ENCODE data around the gene FHIT. TPM values are rescaled to one million over a fixed set of nuclear protein-coding genes. Genes with fewer than 3 reads are reported as not detected.

Gene FHIT
- total RNA-seq, 1 experiment from 2014 or later, result 3.6 TPM

GRCh38 chr3:61141697-61142096 is 109.6 kb downstream of the FHIT start:
- Histone ChIP-seq H3K9me2 (replicated peaks; ENCODE audit: low read length) (no peaks in the 10 kb centered on the region), H3K4me3 (ENCODE audit: low read length) (no peak overlapping the region), H4K20me1 (ENCODE audit: low read length) (no peaks in the 10 kb centered on the region), H3K27me3 (ENCODE audit: low read length) (no peaks in the 10 kb centered on the region), H3K79me2 (ENCODE audit: low read length) (no peaks in the 10 kb centered on the region), H2AFZ (ENCODE audit: low read length) (no peak overlapping the region), H3K4me1 (ENCODE audit: insufficient read depth, low read length) (no peaks in the 10 kb centered on the region), H3K36me3 (ENCODE audit: low read depth, low read length) (no peaks in the 10 kb centered on the region), H3K4me2 (ENCODE audit: low read length) (no peak overlapping the region), H3K27ac (ENCODE audit: low read length) (no peak overlapping the region), H3K9ac (ENCODE audit: low read length) (no peak overlapping the region), H3F3A (ENCODE audit: low read length, unreplicated experiment) (no peaks in the 10 kb centered on the region), H3K9me3 (ENCODE audit: low read length) (no peaks in the 10 kb centered on the region)
- ChIA-PET POLR2A (ENCODE audit: unreplicated experiment) (no interaction called here), CTCF (no interaction called here)
- TF ChIP-seq EZH2phosphoT487 (IDR thresholded peaks at IDR 0.05; ENCODE audit: borderline replicate concordance, low read length) (no peak), EZH2 (IDR thresholded peaks at IDR 0.05; ENCODE audit: low read length, unreplicated experiment) (no peak), CTCF (conservative IDR thresholded peaks at IDR 0.05; ENCODE audit: low read depth, low read length) (no peak)
- intact Hi-C loops (cut with micrococcal nuclease), result no loop called here
- no TSS peak for BruUV-seq (replicated peaks)
- no peak for ATAC-seq
- DNase-seq, result no peak

GRCh38 chr3:61141227-61141626 is 110.0 kb downstream of the FHIT start:
- Histone ChIP-seq H3F3A (ENCODE audit: low read length, unreplicated experiment) (no peaks in the 10 kb centered on the region), H3K9me2 (replicated peaks; ENCODE audit: low read length) (no peaks in the 10 kb centered on the region), H3K4me3 (ENCODE audit: low read length) (no peak overlapping the region), H3K27me3 (ENCODE audit: low read length) (no peaks in the 10 kb centered on the region), H3K4me1 (ENCODE audit: insufficient read depth, low read length) (no peaks in the 10 kb centered on the region), H3K27ac (ENCODE audit: low read length) (no peak overlapping the region), H3K36me3 (ENCODE audit: low read depth, low read length) (no peaks in the 10 kb centered on the region), H3K9me3 (ENCODE audit: low read length) (no peaks in the 10 kb centered on the region), H4K20me1 (ENCODE audit: low read length) (no peaks in the 10 kb centered on the region), H3K79me2 (ENCODE audit: low read length) (no peaks in the 10 kb centered on the region), H2AFZ (ENCODE audit: low read length) (no peak overlapping the region), H3K9ac (ENCODE audit: low read length) (no peak overlapping the region), H3K4me2 (ENCODE audit: low read length) (no peak overlapping the region)
- intact Hi-C loops (cut with micrococcal nuclease), result no loop called here
- DNase-seq (no peak), ATAC-seq (no peak)
- POLR2A ChIA-PET (ENCODE audit: unreplicated experiment), result no interaction called here
- no TSS peak for BruUV-seq (replicated peaks)
- no peak for TF ChIP-seq EZH2 (IDR thresholded peaks at IDR 0.05; ENCODE audit: low read length, unreplicated experiment)
- CTCF ChIA-PET, result no interaction called here

GRCh38 chr3:61139686-61140085 is 111.6 kb downstream of the FHIT start:
- Histone ChIP-seq H4K20me1 (ENCODE audit: low read length) (no peaks in the 10 kb centered on the region), H3K9ac (ENCODE audit: low read length) (no peak overlapping the region), H3K4me2 (ENCODE audit: low read length) (no peak overlapping the region), H3F3A (ENCODE audit: low read length, unreplicated experiment) (no peaks in the 10 kb centered on the region), H3K27me3 (ENCODE audit: low read length) (no peaks in the 10 kb centered on the region), H3K9me2 (replicated peaks; ENCODE audit: low read length) (no peaks in the 10 kb centered on the region), H2AFZ (ENCODE audit: low read length) (no peak overlapping the region), H3K9me3 (ENCODE audit: low read length) (no peaks in the 10 kb centered on the region), H3K79me2 (ENCODE audit: low read length) (no peaks in the 10 kb centered on the region), H3K27ac (ENCODE audit: low read length) (no peak overlapping the region), H3K4me3 (ENCODE audit: low read length) (no peak overlapping the region), H3K36me3 (ENCODE audit: low read depth, low read length) (no peaks in the 10 kb centered on the region), H3K4me1 (ENCODE audit: insufficient read depth, low read length) (no peaks in the 10 kb centered on the region)
- TF ChIP-seq EZH2 (IDR thresholded peaks at IDR 0.05; ENCODE audit: low read length, unreplicated experiment) (no peak), EZH2phosphoT487 (IDR thresholded peaks at IDR 0.05; ENCODE audit: borderline replicate concordance, low read length) (no peak), CTCF (conservative IDR thresholded peaks at IDR 0.05; ENCODE audit: low read depth, low read length) (no peak)
- no peak for DNase-seq
- BruUV-seq (replicated peaks), result no TSS peak
- no peak for ATAC-seq
- intact Hi-C loops (cut with micrococcal nuclease), result no loop called here
- ChIA-PET POLR2A (ENCODE audit: unreplicated experiment) (no interaction called here), CTCF (no interaction called here)

All from PC-3 (cell line).